H1 (cell line): ENCODE measurements around the gene KRT23. TPM values are rescaled to one million over a fixed set of nuclear protein-coding genes. Genes with fewer than 3 reads are reported as not detected.

Experiments
- CTCF ChIA-PET: fragments of 300-600 bp; sonication (Branson Sonifier 250); formaldehyde crosslinking; loops from one replicate; lab custom pipeline; 2021; ENCODE audit not compliant: partially characterized antibody; lab: Charles Lee
- POLR2A ChIA-PET: fragments of 300-600 bp; sonication (Branson Sonifier 250); formaldehyde crosslinking; loops from one replicate; lab custom pipeline; 2021; ENCODE audit warnings: inconsistent platforms; ENCODE audit not compliant: partially characterized antibody; lab: Charles Lee
- DNase-seq, 2 experiments: peaks; one replicate each; pipeline versions ENCODE4 v3.0.0 to v3.0.0-alpha.2; 2010 to 2022; ENCODE audit warnings: low spot score in 2 of 2, low read depth in 1 of 2, mixed read lengths in 1 of 2
- FAIRE-seq: peaks from 2 replicates; lab custom pipeline; 2011; peaks lifted over from hg19 to GRCh38; lab: Jason Lieb, UNC
- H2AFZ ChIP-seq: 2 replicates; pipeline ENCODE4 v1.8.1; 2012; ENCODE audit warnings: low read length, inconsistent platforms
- H2AK5ac ChIP-seq: 2 replicates; pipeline ENCODE4 v1.6.1; 2013; ENCODE audit warnings: low read depth, low read length
- H2BK120ac ChIP-seq: replicated peaks from 2 replicates; pipeline ENCODE3; 2013; ENCODE audit warnings: low read depth, low read length, inconsistent platforms
- H2BK12ac ChIP-seq: 2 replicates; pipeline ENCODE4 v1.6.1; 2013; ENCODE audit warnings: low read depth, low read length
- H2BK15ac ChIP-seq: 2 replicates; pipeline ENCODE4 v1.6.1; 2013; ENCODE audit warnings: low read length
- H2BK20ac ChIP-seq: 2 replicates; pipeline ENCODE4 v1.6.1; 2013; ENCODE audit warnings: low read length
- H2BK5ac ChIP-seq: 2 replicates; pipeline ENCODE4 v1.6.1; 2013; ENCODE audit warnings: low read depth, low read length
- H3K14ac ChIP-seq: 2 replicates; pipeline ENCODE4 v1.6.1; 2013; ENCODE audit warnings: inconsistent platforms; ENCODE audit not compliant: insufficient read length
- H3K18ac ChIP-seq: 2 replicates; pipeline ENCODE4 v1.6.1; 2013; ENCODE audit warnings: low read length; ENCODE audit errors: extremely low read depth
- H3K23ac ChIP-seq: 2 replicates; pipeline ENCODE4 v1.6.1; 2013; ENCODE audit warnings: inconsistent platforms; ENCODE audit not compliant: insufficient read length
- H3K23me2 ChIP-seq: 2 replicates; pipeline ENCODE4 v1.6.1; 2013; ENCODE audit warnings: low read depth, low read length
- H3K27ac ChIP-seq: 2 replicates; pipeline ENCODE4 v1.6.1; 2011; ENCODE audit warnings: low read depth, low read length, inconsistent platforms
- H3K27me3 ChIP-seq, 4 experiments: replicated peaks in 1 of 4; 1 replicate in 1 of 4; 2 replicates in 3 of 4; pipeline versions ENCODE4 v1.6.1 to v1.8.1; 2011 to 2013; ENCODE audit warnings: low read length in 3 of 4, mild to moderate bottlenecking in 3 of 4, inconsistent platforms in 2 of 4, mixed read lengths in 2 of 4, moderate library complexity in 1 of 4; ENCODE audit not compliant: control insufficient read depth in 3 of 4, insufficient read depth in 3 of 4; ENCODE audit errors: extremely low read depth in 1 of 4
- H3K36me3 ChIP-seq, 4 experiments: 2 replicates each; pipeline versions ENCODE4 v1.6.1 to v1.8.1; 2011 to 2013; ENCODE audit warnings: mild to moderate bottlenecking in 4 of 4, low read length in 3 of 4, moderate library complexity in 2 of 4, control low read depth in 1 of 4, inconsistent platforms in 1 of 4; ENCODE audit not compliant: insufficient read depth in 4 of 4, control insufficient read depth in 2 of 4
- H3K4ac ChIP-seq: replicated peaks from 2 replicates; pipeline ENCODE3; 2013; ENCODE audit warnings: low read length, low read depth, mixed read lengths, inconsistent platforms; ENCODE audit not compliant: insufficient read length
- H3K4me1 ChIP-seq, 4 experiments: replicated peaks in 1 of 4; 1 replicate in 1 of 4; 2 replicates in 3 of 4; pipeline versions ENCODE4 v1.6.1 to v1.8.1; 2011 to 2013; ENCODE audit warnings: low read length in 3 of 4, inconsistent platforms in 2 of 4, mixed read lengths in 1 of 4; ENCODE audit not compliant: insufficient read depth in 4 of 4, control insufficient read depth in 3 of 4
- H3K4me2 ChIP-seq, 2 experiments: 2 replicates each; pipeline versions ENCODE4 v1.6.1 to v1.8.1; 2011 to 2013; ENCODE audit warnings: low read depth in 2 of 2, low read length in 2 of 2, control low read depth in 1 of 2, inconsistent platforms in 1 of 2, mild to moderate bottlenecking in 1 of 2; ENCODE audit not compliant: insufficient read depth in 1 of 2
- H3K4me3 ChIP-seq, 4 experiments: fragments of 200-600, 300-600 bp in 1 of 4; sonication (generic), shearing (Covaris generic), sonication (Bioruptor Twin) in 1 of 4; 2 replicates each; pipeline versions ENCODE4 v1.5.1 to v1.8.1; 2011 to 2016; ENCODE audit warnings: low read length in 4 of 4, low read depth in 3 of 4, control low read depth in 2 of 4, inconsistent platforms in 2 of 4, mild to moderate bottlenecking in 2 of 4, mixed read lengths in 1 of 4, moderate library complexity in 1 of 4; ENCODE audit not compliant: insufficient read depth in 2 of 4; ENCODE audit errors: extremely low read depth in 1 of 4
- H3K56ac ChIP-seq: replicated peaks from 2 replicates; pipeline ENCODE3; 2013; ENCODE audit warnings: low read depth, mild to moderate bottlenecking, mixed read lengths, low read length, inconsistent platforms; ENCODE audit not compliant: insufficient read length
- H3K79me1 ChIP-seq: 2 replicates; pipeline ENCODE4 v1.6.1; 2013; ENCODE audit warnings: low read depth, low read length, control low read depth
- H3K79me2 ChIP-seq, 2 experiments: 2 replicates each; pipeline versions ENCODE4 v1.6.1 to v1.8.1; 2012 to 2013; ENCODE audit warnings: low read length in 2 of 2, mild to moderate bottlenecking in 2 of 2, inconsistent platforms in 1 of 2; ENCODE audit not compliant: insufficient read depth in 2 of 2, control insufficient read depth in 1 of 2
- H3K9ac ChIP-seq, 4 experiments: replicated peaks in 1 of 4; 1 replicate in 1 of 4; 2 replicates in 3 of 4; pipeline versions ENCODE4 v1.6.1 to v1.8.1; 2011 to 2013; ENCODE audit warnings: low read depth in 3 of 4, low read length in 3 of 4, control low read depth in 2 of 4, mild to moderate bottlenecking in 2 of 4, moderate library complexity in 2 of 4, inconsistent platforms in 1 of 4; ENCODE audit errors: extremely low read depth in 1 of 4
- H3K9me3 ChIP-seq, 2 experiments: 2 replicates each; pipeline versions ENCODE4 v1.6.1 to v1.8.1; 2012 to 2013; ENCODE audit warnings: mild to moderate bottlenecking in 2 of 2, moderate library complexity in 2 of 2, control low read depth in 1 of 2, inconsistent platforms in 1 of 2, low read depth in 1 of 2, low read length in 1 of 2, mixed read lengths in 1 of 2; ENCODE audit not compliant: insufficient read depth in 2 of 2
- H4K20me1 ChIP-seq, 2 experiments: replicated peaks in 1 of 2; 2 replicates each; pipeline versions ENCODE3 to v1.8.1; 2011 to 2013; ENCODE audit warnings: inconsistent platforms in 2 of 2, low read length in 2 of 2, mild to moderate bottlenecking in 1 of 2; ENCODE audit not compliant: insufficient read depth in 2 of 2, control insufficient read depth in 1 of 2
- H4K5ac ChIP-seq: 2 replicates; pipeline ENCODE4 v1.6.1; 2013; ENCODE audit warnings: low read length, low read depth, mixed read lengths, inconsistent platforms; ENCODE audit not compliant: insufficient read length
- H4K8ac ChIP-seq: 2 replicates; pipeline ENCODE4 v1.8.0; 2013; ENCODE audit warnings: mild to moderate bottlenecking, moderate library complexity, low read length, inconsistent platforms; ENCODE audit not compliant: insufficient read depth; ENCODE audit errors: extremely low read depth
- H4K91ac ChIP-seq: replicated peaks from 2 replicates; pipeline ENCODE3; 2013; ENCODE audit warnings: low read length, mixed read lengths, inconsistent platforms; ENCODE audit not compliant: insufficient read length
- ATF3 ChIP-seq: IDR thresholded peaks from 2 replicates; pipeline ENCODE4 v1.6.1; 2011; ENCODE audit warnings: low read depth, mild to moderate bottlenecking, low read length; ENCODE audit not compliant: insufficient read depth
- CTBP2 ChIP-seq: IDR thresholded peaks from 2 replicates; pipeline ENCODE4 v1.7.0; 2011; ENCODE audit warnings: borderline replicate concordance, mild to moderate bottlenecking, moderate library complexity, mixed read lengths, low read length; ENCODE audit not compliant: insufficient read depth, insufficient read length
- EZH2 ChIP-seq: fragments of 200-600 bp; sonication (generic); IDR thresholded peaks from 2 replicates; pipeline ENCODE4 v1.7.1; 2012; ENCODE audit warnings: low read depth, mild to moderate bottlenecking, moderate library complexity, low read length, inconsistent platforms; ENCODE audit not compliant: severe bottlenecking
- KDM5A ChIP-seq: fragments of 200-600 bp; IDR thresholded peaks from 2 replicates; pipeline ENCODE4 v1.7.1; 2012; ENCODE audit warnings: mild to moderate bottlenecking, low read length, inconsistent platforms, mixed read lengths
- PHF8 ChIP-seq: fragments of 200-600 bp; sonication (generic); conservative IDR thresholded peaks from 2 replicates; pipeline ENCODE4 v1.7.1; 2012; ENCODE audit warnings: low read depth, mild to moderate bottlenecking, inconsistent platforms, low read length, moderate library complexity
- POLR2A ChIP-seq, 2 experiments: IDR thresholded peaks; 1 replicate in 1 of 2; 2 replicates in 1 of 2; pipeline ENCODE4 v1.6.1; 2011; ENCODE audit warnings: low read depth in 2 of 2, low read length in 2 of 2, mild to moderate bottlenecking in 2 of 2; ENCODE audit errors: control extremely low read depth in 1 of 2
- POLR2AphosphoS5 ChIP-seq: IDR thresholded peaks from 2 replicates; pipeline ENCODE4 v1.6.1; 2011; ENCODE audit warnings: low read depth, low read length
- RAD21 ChIP-seq, 2 experiments: IDR thresholded peaks in 1 of 2; conservative IDR thresholded peaks in 1 of 2; 2 replicates each; pipeline ENCODE4 v1.6.1; 2011; ENCODE audit warnings: low read depth in 2 of 2, low read length in 2 of 2, improper control_type of control experiment in 1 of 2, inconsistent platforms in 1 of 2, mild to moderate bottlenecking in 1 of 2, moderate library complexity in 1 of 2
- RNF2 ChIP-seq: fragments of 200-900, 300-1000 bp; sonication (generic); IDR thresholded peaks from 2 replicates; pipeline ENCODE4 v1.7.1; 2016; ENCODE audit warnings: borderline replicate concordance, low read depth, mild to moderate bottlenecking, antibody characterized with exemption, low read length; ENCODE audit not compliant: poor library complexity, severe bottlenecking; ENCODE audit errors: missing control alignments
- SIX5 ChIP-seq: IDR thresholded peaks from 2 replicates; pipeline ENCODE4 v1.6.1; 2011; ENCODE audit warnings: mild to moderate bottlenecking, low read depth, low read length
- SP1 ChIP-seq: IDR thresholded peaks from 2 replicates; pipeline ENCODE4 v1.6.1; 2011; ENCODE audit warnings: low read depth, low read length
- SP2 ChIP-seq: IDR thresholded peaks from 2 replicates; pipeline ENCODE4 v1.6.1; 2012; ENCODE audit warnings: mild to moderate bottlenecking, low read length, inconsistent platforms
- TAF7 ChIP-seq: optimal IDR thresholded peaks from 2 replicates; pipeline ENCODE3; 2011; ENCODE audit warnings: low read depth, mild to moderate bottlenecking, inconsistent platforms, low read length, moderate library complexity, borderline replicate concordance
- TBP ChIP-seq: IDR thresholded peaks from 2 replicates; pipeline ENCODE4 v1.6.1; 2011; ENCODE audit warnings: low read depth, low read length, improper control_type of control experiment
- WGBS, 2 experiments: shearing (Covaris generic) in 1 of 2; methylation state at CpG; one replicate each; pipeline versions ENCODE4 v1.1.6 to v1.1.7; 2013 to 2015; ENCODE audit warnings: low lambda C conversion rate in 2 of 2, mixed read lengths in 2 of 2, inconsistent platforms in 1 of 2, low coverage in 1 of 2, missing lambda C conversion rate in 1 of 2; ENCODE audit not compliant: insufficient replicate concordance in 2 of 2, insufficient coverage in 1 of 2, insufficient read length in 1 of 2; ENCODE audit errors: extremely low coverage in 1 of 2, missing lambda C conversion rate in 1 of 2; 5-methylcytosine and 5-hydroxymethylcytosine counted together
- polyA plus RNA-seq, 7 experiments: library from polyadenylated mRNA; depleted of rRNA in 3 of 7; stranded (reverse) in 5 of 7; unstranded in 2 of 7; fragments of >200 nt in 5 of 7; fragments of 200-250 nt in 2 of 7; gene quantifications; 1 replicate in 5 of 7; 2 replicates in 1 of 7; 4 replicates in 1 of 7; pipeline versions ENCODE4 v1.2.1 to v1.2.3, GENCODE V29; 2011 to 2013; ENCODE audit warnings: missing spikeins in 2 of 7, mixed read lengths in 2 of 7
- total RNA-seq: library from RNA; stranded (reverse); fragmentation: NEBNext Ultra II Directional; extraction: Animal tissue kit (Norgen Biotek cat#: 25700); gene quantifications from 2 replicates; pipeline ENCODE4 v1.2.1, GENCODE V29; 2021

KRT23 gene
- total and polyA plus RNA-seq, 2 of the 8 experiments (the other 6 are each of a cell fraction or from before 2014, with no cell fraction given), result not detected

- Histone ChIP-seq H3K4ac (no peak overlapping the region), H3K23ac (no peak overlapping the region), H2AK5ac (no peak overlapping the region), H3K36me3 (no peaks in the 10 kb centered on the region), H3K27ac (no peak overlapping the region), H2BK5ac (no peak overlapping the region), H4K91ac (no peak overlapping the region), H3K9me3 (no peaks in the 10 kb centered on the region), H3K9ac (no peak overlapping the region), H3K4me1 (no peaks in the 10 kb centered on the region), H3K18ac (no peak overlapping the region), H3K4me3 (no peak overlapping the region), H4K5ac (no peak overlapping the region), H3K79me2 (no peaks in the 10 kb centered on the region), H3K4me2 (no peak overlapping the region), H4K20me1 (no peaks in the 10 kb centered on the region), H2BK120ac (no peak overlapping the region), H3K27me3 (no peaks in the 10 kb centered on the region), H3K56ac (no peak overlapping the region), H4K8ac (no peak overlapping the region), H2BK20ac (no peak overlapping the region), H2BK15ac (no peak overlapping the region), H3K14ac (no peak overlapping the region), H2BK12ac (no peak overlapping the region), H2AFZ (no peak overlapping the region), H3K79me1 (no peaks in the 10 kb centered on the region), H3K23me2 (no peaks in the 10 kb centered on the region)
- ChIA-PET POLR2A (no interaction called here), CTCF (interaction anchor here (0.9 to 1.5 kb wide), 4 partner anchors 10 to 21 kb away, joined by 3 to 6 read pairs (median 4); no protein-coding TSS in a partner anchor)
- WGBS, 2 experiments, result 94% methylated on average over 2 of the region's 2 CpGs; no CpG with 5 or more reads in 1 of the 2 experiments
- DNase-seq (no peak), FAIRE-seq (no peak)
- TF ChIP-seq RNF2 (no peak), TBP (no peak), ATF3 (no peak), POLR2A (IDR thresholded peaks at IDR 0.05; ENCODE audit: control extremely low read depth in 1 of 2, low read depth in 2 of 2, low read length in 2 of 2) (no peak), SIX5 (no peak), SP1 (no peak), POLR2AphosphoS5 (no peak), EZH2 (no peak), RAD21 (IDR thresholded peaks at IDR 0.05 in 1 of 2, conservative IDR thresholded peaks at IDR 0.05 in 1 of 2; ENCODE audit: low read depth in 2 of 2, low read length in 2 of 2) (no peak), CTBP2 (no peak), SP2 (no peak), PHF8 (no peak), TAF7 (no peak), KDM5A (no peak)
These were observed 14.7 kb upstream of the KRT23 start for GRCh38 chr17:40952154-40952553.
